Kidney epithelial cell (primary cell): ENCODE measurements around the gene KCNIP4. TPM values are rescaled to one million over a fixed set of nuclear protein-coding genes. Genes with fewer than 3 reads are reported as not detected.

ENCODE experiments used
- DNase-seq: peaks from one replicate; pipeline ENCODE4 v3.0.0-alpha.2; 2010; ENCODE audit warnings: low read depth
- H3K27me3 ChIP-seq: 2 replicates; pipeline ENCODE4 v1.6.0; 2011; ENCODE audit warnings: low read length; ENCODE audit not compliant: control insufficient read depth, insufficient read depth
- H3K36me3 ChIP-seq: 2 replicates; pipeline ENCODE4 v1.5.1; 2011; ENCODE audit warnings: low read length; ENCODE audit not compliant: control insufficient read depth, insufficient read depth
- H3K4me3 ChIP-seq: 2 replicates; pipeline ENCODE4 v1.5.1; 2011; ENCODE audit warnings: low read depth, mild to moderate bottlenecking, control low read depth, low read length
- CTCF ChIP-seq: IDR thresholded peaks from 2 replicates; pipeline ENCODE4 v1.5.1; 2011; ENCODE audit warnings: mild to moderate bottlenecking, moderate library complexity, low read length, control low read depth, inconsistent platforms; ENCODE audit not compliant: insufficient read depth, poor library complexity, severe bottlenecking
- total RNA-seq: library from RNA; depleted of rRNA; stranded (reverse); fragments of >200 nt; gene quantifications from 2 replicates; pipeline ENCODE4 v1.2.3, GENCODE V29; 2015

The KCNIP4 gene
- total RNA-seq, 1 donor from 2014 or later = 5.5 TPM

DNA sequence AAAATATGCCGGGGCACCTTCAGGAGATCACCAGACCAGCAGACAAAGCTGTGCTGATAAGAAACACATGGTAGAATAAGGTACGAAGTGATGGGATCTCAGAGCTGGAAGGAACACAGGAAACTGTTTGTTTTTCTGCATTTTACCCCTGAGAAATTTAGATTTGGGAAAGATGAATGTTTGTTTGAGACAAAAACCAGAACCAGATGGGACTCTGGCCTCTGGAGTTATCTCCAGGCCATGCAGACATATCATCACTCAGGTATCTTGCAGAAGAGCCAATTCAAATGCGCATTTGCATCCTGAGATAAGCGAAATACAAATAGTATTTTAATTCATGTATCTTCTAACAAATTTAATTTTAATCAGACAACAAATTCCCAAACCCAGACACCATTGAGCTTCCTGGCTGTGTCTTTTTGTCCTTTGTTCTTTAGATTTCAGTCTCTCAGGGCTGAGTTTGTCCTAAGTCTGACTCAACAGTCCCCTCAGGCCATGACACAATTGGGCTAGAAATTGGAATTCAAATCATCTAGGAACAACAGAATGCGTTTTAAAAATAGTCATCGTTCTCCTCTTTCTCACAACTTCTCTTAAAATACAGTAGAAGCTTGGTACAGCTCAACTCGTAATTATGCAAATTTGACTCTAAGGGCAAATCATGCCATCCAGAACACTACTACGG, 1089.3 kb downstream of the KCNIP4 start:
- Histone ChIP-seq H3K4me3 (no peak overlapping the region), H3K27me3 (no peaks in the 10 kb centered on the region), H3K36me3 (no peaks in the 10 kb centered on the region)
- DNase-seq = no peak
- TF ChIP-seq CTCF = no peak

DNA sequence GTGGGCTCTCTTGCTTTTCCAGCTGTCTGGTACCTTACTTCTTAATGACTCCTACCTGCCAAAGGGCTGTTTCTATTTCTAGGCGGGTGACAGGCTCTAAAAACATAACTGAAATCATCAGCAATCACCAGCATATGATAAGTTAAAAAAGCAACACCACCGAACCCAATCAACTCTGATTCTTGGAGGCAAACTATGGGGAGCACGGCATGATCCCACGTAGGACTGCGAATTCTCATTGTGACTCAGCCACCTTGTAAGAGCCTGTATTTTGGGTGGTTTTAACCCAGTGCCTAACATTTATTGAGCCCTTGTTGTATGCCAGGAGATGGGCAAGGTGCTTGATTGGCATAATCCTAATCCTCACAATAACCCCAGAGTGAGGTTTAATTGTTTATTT, 1091.5 kb downstream of the KCNIP4 start:
- DNase-seq = no peak
- H3K4me3 ChIP-seq = no peak overlapping the region
- no peaks in the 10 kb centered on the region for H3K27me3 ChIP-seq
- no peaks in the 10 kb centered on the region for H3K36me3 ChIP-seq
- TF ChIP-seq CTCF = no peak

GRCh38 chr4:20847124-20847747, 1101.3 kb downstream of the KCNIP4 start:
- no peak for DNase-seq
- Histone ChIP-seq H3K36me3 (no peaks in the 10 kb centered on the region), H3K27me3 (no peaks in the 10 kb centered on the region), H3K4me3 (no peak overlapping the region)
- TF ChIP-seq CTCF = no peak

DNA sequence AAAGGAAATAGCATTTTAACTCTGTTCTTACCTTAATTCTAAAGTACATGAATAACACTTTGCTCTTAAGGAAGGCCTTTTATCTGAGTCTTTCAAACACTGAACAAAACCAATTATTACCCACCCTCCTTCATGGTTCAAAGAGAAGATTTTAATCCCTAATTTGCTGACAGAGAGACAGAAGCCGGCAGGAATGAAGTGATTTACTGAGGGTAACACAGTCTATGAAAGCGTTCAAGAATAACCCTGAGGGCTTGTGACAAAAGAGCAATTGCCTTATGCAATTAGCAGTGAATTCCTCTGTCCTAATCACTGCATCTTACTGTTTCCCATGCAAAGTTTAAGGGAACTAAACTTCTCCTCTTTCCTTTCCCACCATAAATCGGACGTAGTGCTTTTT, 1104.3 kb downstream of the KCNIP4 start:
- Histone ChIP-seq H3K4me3 (no peak overlapping the region), H3K27me3 (no peaks in the 10 kb centered on the region), H3K36me3 (no peaks in the 10 kb centered on the region)
- no peak for DNase-seq
- TF ChIP-seq CTCF = no peak

- no peak for DNase-seq
- Histone ChIP-seq H3K27me3 (no peaks in the 10 kb centered on the region), H3K4me3 (no peak overlapping the region), H3K36me3 (no peaks in the 10 kb centered on the region)
- TF ChIP-seq CTCF = no peak
These were observed 1107.9 kb downstream of the KCNIP4 start for GRCh38 chr4:20840648-20841190.
